ENCODE results near the gene DDX52.

The DDX52 gene

GRCh38 chr17:37671824-37672547, 28.7 kb upstream of the DDX52 start:
- Histone ChIP-seq H4K12ac (ENCODE audit: low read depth, low read length) (no peak overlapping the region), H3K79me1 (ENCODE audit: low read length) (no peaks in the 10 kb centered on the region), H3K4ac (ENCODE audit: low read depth, low read length) (no peak overlapping the region), H3K23ac (ENCODE audit: low read length) (no peak overlapping the region), H3K79me2 (ENCODE audit: control insufficient read depth, insufficient read depth, low read length, poor library complexity) (no peaks in the 10 kb centered on the region), H3K9ac (ENCODE audit: low read length) (no peak overlapping the region), H3K18ac (ENCODE audit: low read length) (no peak overlapping the region), H4K8ac (ENCODE audit: low read depth, low read length) (no peak overlapping the region), H2AFZ (ENCODE audit: insufficient read depth, low read length, poor library complexity) (no peak overlapping the region), H3K14ac (ENCODE audit: low read length) (no peak overlapping the region), H3K4me1 (ENCODE audit: control insufficient read depth in 1 of 2, insufficient read depth in 2 of 2, low read length in 2 of 2) (no peaks in the 10 kb centered on the region), H3K36me3 (ENCODE audit: control insufficient read depth in 1 of 2, insufficient read depth in 2 of 2, low read length in 2 of 2) (no peaks in the 10 kb centered on the region), H3K27me3 (ENCODE audit: insufficient read depth, low read length) (no peaks in the 10 kb centered on the region), H3K4me3 (ENCODE audit: low read depth, low read length) (no peak overlapping the region), H2BK120ac (ENCODE audit: insufficient read depth, low read length, poor library complexity) (no peak overlapping the region), H3K4me2 (ENCODE audit: low read length) (no peak overlapping the region), H2AK5ac (ENCODE audit: low read length) (no peak overlapping the region), H2BK12ac (ENCODE audit: low read length) (no peak overlapping the region), H3K27ac (ENCODE audit: low read depth, low read length) (no peak overlapping the region), H2BK5ac (ENCODE audit: low read depth, low read length, poor library complexity) (no peak overlapping the region), H4K91ac (ENCODE audit: low read depth, low read length) (no peak overlapping the region), H3K9me3 (ENCODE audit: insufficient read depth, low read depth, low read length) (no peaks in the 10 kb centered on the region)
- DNase-seq = peak; percentile 64 to 92
- no CpG with 5 or more reads among the region's 2 CpGs for WGBS (ENCODE audit: extremely low coverage, insufficient coverage, insufficient read length)

GRCh38 chr17:37671028-37671823, 28.0 kb upstream of the DDX52 start:
- Histone ChIP-seq H3K18ac (ENCODE audit: low read length) (no peak overlapping the region), H3K14ac (ENCODE audit: low read length) (no peak overlapping the region), H3K4me3 (ENCODE audit: low read depth, low read length) (no peak overlapping the region), H4K8ac (ENCODE audit: low read depth, low read length) (no peak overlapping the region), H3K79me2 (ENCODE audit: control insufficient read depth, insufficient read depth, low read length, poor library complexity) (no peaks in the 10 kb centered on the region), H3K79me1 (ENCODE audit: low read length) (no peaks in the 10 kb centered on the region), H3K4me2 (ENCODE audit: low read length) (no peak overlapping the region), H2BK5ac (ENCODE audit: low read depth, low read length, poor library complexity) (no peak overlapping the region), H3K4ac (ENCODE audit: low read depth, low read length) (no peak overlapping the region), H2AFZ (ENCODE audit: insufficient read depth, low read length, poor library complexity) (no peak overlapping the region), H2BK12ac (ENCODE audit: low read length) (no peak overlapping the region), H4K91ac (ENCODE audit: low read depth, low read length) (no peak overlapping the region), H3K23ac (ENCODE audit: low read length) (no peak overlapping the region), H2BK120ac (ENCODE audit: insufficient read depth, low read length, poor library complexity) (no peak overlapping the region), H3K27ac (ENCODE audit: low read depth, low read length) (no peak overlapping the region), H3K9me3 (ENCODE audit: insufficient read depth, low read depth, low read length) (no peaks in the 10 kb centered on the region), H3K36me3 (ENCODE audit: control insufficient read depth in 1 of 2, insufficient read depth in 2 of 2, low read length in 2 of 2) (no peaks in the 10 kb centered on the region), H2AK5ac (ENCODE audit: low read length) (no peak overlapping the region), H4K12ac (ENCODE audit: low read depth, low read length) (no peak overlapping the region), H3K27me3 (ENCODE audit: insufficient read depth, low read length) (no peaks in the 10 kb centered on the region), H3K4me1 (ENCODE audit: control insufficient read depth in 1 of 2, insufficient read depth in 2 of 2, low read length in 2 of 2) (no peaks in the 10 kb centered on the region), H3K9ac (ENCODE audit: low read length) (no peak overlapping the region)
- no CpG with 5 or more reads among the region's 9 CpGs for WGBS (ENCODE audit: extremely low coverage, insufficient coverage, insufficient read length)
- DNase-seq = no peak

GRCh38 chr17:37667039-37667438, 23.8 kb upstream of the DDX52 start:
- no peak overlapping the region for H4K8ac ChIP-seq (ENCODE audit: low read depth, low read length)
- no peak overlapping the region for H3K23ac ChIP-seq (ENCODE audit: low read length)
- H2BK120ac ChIP-seq (ENCODE audit: insufficient read depth, low read length, poor library complexity) = no peak overlapping the region
- H3K27ac ChIP-seq (ENCODE audit: low read depth, low read length) = no peak overlapping the region
- H3K27me3 ChIP-seq (ENCODE audit: insufficient read depth, low read length) = no peaks in the 10 kb centered on the region
- no peaks in the 10 kb centered on the region for H3K79me2 ChIP-seq (ENCODE audit: control insufficient read depth, insufficient read depth, low read length, poor library complexity)
- no peak overlapping the region for H3K4ac ChIP-seq (ENCODE audit: low read depth, low read length)
- no peak for DNase-seq
- H2BK12ac ChIP-seq (ENCODE audit: low read length) = no peak overlapping the region
- H3K18ac ChIP-seq (ENCODE audit: low read length) = no peak overlapping the region
- H3K4me3 ChIP-seq (ENCODE audit: low read depth, low read length) = no peak overlapping the region
- H3K4me1 ChIP-seq (ENCODE audit: control insufficient read depth in 1 of 2, insufficient read depth in 2 of 2, low read length in 2 of 2) = no peaks in the 10 kb centered on the region
- H3K4me2 ChIP-seq (ENCODE audit: low read length) = no peak overlapping the region
- no peak overlapping the region for H3K14ac ChIP-seq (ENCODE audit: low read length)
- no peak overlapping the region for H3K9ac ChIP-seq (ENCODE audit: low read length)
- no peak overlapping the region for H2AK5ac ChIP-seq (ENCODE audit: low read length)
- no peak overlapping the region for H2BK5ac ChIP-seq (ENCODE audit: low read depth, low read length, poor library complexity)
- H4K12ac ChIP-seq (ENCODE audit: low read depth, low read length) = no peak overlapping the region
- no peaks in the 10 kb centered on the region for H3K79me1 ChIP-seq (ENCODE audit: low read length)
- no peaks in the 10 kb centered on the region for H3K9me3 ChIP-seq (ENCODE audit: insufficient read depth, low read depth, low read length)
- no peaks in the 10 kb centered on the region for H3K36me3 ChIP-seq (ENCODE audit: control insufficient read depth in 1 of 2, insufficient read depth in 2 of 2, low read length in 2 of 2)
- no CpG with 5 or more reads among the region's 1 CpG for WGBS (ENCODE audit: extremely low coverage, insufficient coverage, insufficient read length)
- no peak overlapping the region for H4K91ac ChIP-seq (ENCODE audit: low read depth, low read length)
- no peak overlapping the region for H2AFZ ChIP-seq (ENCODE audit: insufficient read depth, low read length, poor library complexity)

GRCh38 chr17:37664214-37664613, 21.0 kb upstream of the DDX52 start:
- H3K27me3 ChIP-seq (ENCODE audit: insufficient read depth, low read length) = no peaks in the 10 kb centered on the region

More at GRCh38 chr17:37664214-37664613, 21.0 kb upstream of the DDX52 start:
- Histone ChIP-seq H3K36me3 (ENCODE audit: control insufficient read depth in 1 of 2, insufficient read depth in 2 of 2, low read length in 2 of 2) (no peaks in the 10 kb centered on the region), H2BK12ac (ENCODE audit: low read length) (no peak overlapping the region), H3K9ac (ENCODE audit: low read length) (no peak overlapping the region), H3K9me3 (ENCODE audit: insufficient read depth, low read depth, low read length) (no peaks in the 10 kb centered on the region), H4K12ac (ENCODE audit: low read depth, low read length) (no peak overlapping the region), H2AFZ (ENCODE audit: insufficient read depth, low read length, poor library complexity) (no peak overlapping the region), H3K79me1 (ENCODE audit: low read length) (no peaks in the 10 kb centered on the region), H3K4ac (ENCODE audit: low read depth, low read length) (no peak overlapping the region), H3K27ac (ENCODE audit: low read depth, low read length) (no peak overlapping the region), H3K23ac (ENCODE audit: low read length) (no peak overlapping the region), H3K4me2 (ENCODE audit: low read length) (no peak overlapping the region), H3K4me3 (ENCODE audit: low read depth, low read length) (no peak overlapping the region), H2BK5ac (ENCODE audit: low read depth, low read length, poor library complexity) (no peak overlapping the region), H2AK5ac (ENCODE audit: low read length) (no peak overlapping the region), H3K18ac (ENCODE audit: low read length) (no peak overlapping the region), H3K14ac (ENCODE audit: low read length) (no peak overlapping the region), H4K91ac (ENCODE audit: low read depth, low read length) (no peak overlapping the region), H2BK120ac (ENCODE audit: insufficient read depth, low read length, poor library complexity) (no peak overlapping the region), H4K8ac (ENCODE audit: low read depth, low read length) (no peak overlapping the region), H3K4me1 (ENCODE audit: control insufficient read depth in 1 of 2, insufficient read depth in 2 of 2, low read length in 2 of 2) (no peaks in the 10 kb centered on the region), H3K79me2 (ENCODE audit: control insufficient read depth, insufficient read depth, low read length, poor library complexity) (no peaks in the 10 kb centered on the region)
- no peak for DNase-seq
- no CpG with 5 or more reads among the region's 3 CpGs for WGBS (ENCODE audit: extremely low coverage, insufficient coverage, insufficient read length)
